HUDEP-2 (cell line): ENCODE measurements around the gene SLC2A4.
"Not testable (repeated sequence)": the region's sequence is repeated elsewhere in the genome, so short reads cannot be mapped to it uniquely, and the experiment has no call there.

Source experiments
- DNase-seq, 76 experiments: peaks; one replicate each; lab custom pipeline; 2025; ENCODE audit not compliant: unreplicated experiment in 76 of 76; lab: John Stamatoyannopoulos, UW

Gene SLC2A4

GRCh38 chr17:7336240-7337175, 55.0 kb downstream of the SLC2A4 start, which contains the start of gene ACAP1:
TSS of gene ACAP1 (plus strand) at chr17:7336529. CDS start at chr17:7336735, 206 bp downstream.
- peak in 59 of 76 experiments; percentile 9 to 83 (median 58) for DNase-seq

- DNase-seq = not testable (repeated sequence)
Observed at GRCh38 chr17:7337600-7337999, 56.1 kb downstream of the SLC2A4 start.
